Mucosa of descending colon (tissue), 3 donors: ENCODE measurements around the gene TIPARP. TPM values are rescaled to one million over a fixed set of nuclear protein-coding genes. Genes with fewer than 3 reads are reported as not detected.

ENCODE experiments used
- ATAC-seq: fragments of 200-7000 bp; cut with Tn5 transposase; one replicate; pipeline ENCODE4 v1.9.1; 2020; ENCODE audit warnings: mild to moderate bottlenecking, moderate library complexity
- DNase-seq, 3 donors: peaks; one replicate each; pipeline ENCODE4 v3.0.0-alpha.2; 2020
- H3K36me3 ChIP-seq: fragments of 200-600 bp; one replicate; pipeline ENCODE4 v1.8.0; 2021; ENCODE audit warnings: low read depth, mild to moderate bottlenecking
- H3K4me1 ChIP-seq: fragments of 200-600 bp; one replicate; pipeline ENCODE4 v1.8.0; 2021; ENCODE audit warnings: low read depth, mild to moderate bottlenecking
- H3K4me3 ChIP-seq: fragments of 200-600 bp; one replicate; pipeline ENCODE4 v1.8.0; 2021; ENCODE audit warnings: mild to moderate bottlenecking
- H3K9me3 ChIP-seq: fragments of 200-600 bp; one replicate; pipeline ENCODE4 v1.8.0; 2021; ENCODE audit warnings: mild to moderate bottlenecking
- intact Hi-C, 2 donors: fragments of 100-400 bp; cut with DNase I in 1 of 2; cut with micrococcal nuclease in 1 of 2; formaldehyde crosslinking; loops; one replicate each; pipeline versions ENCODE4 v1.11.0 to v1.11.1; 2022; cut with DNase I, micrococcal nuclease
- total RNA-seq, 3 donors: library from RNA; stranded (reverse); fragmentation: NEBNext Ultra II Directional in 2 of 3; extraction: Animal tissue kit (Norgen Biotek cat#: 25700) in 2 of 3; gene quantifications; one replicate each; pipeline versions ENCODE4 v1.2.1 to v1.2.4, GENCODE V29; 2021 to 2023
- TF ChIP-seq, protein P1 (sequence below): fragments of 200-600 bp; IDR thresholded peaks from one replicate; pipeline ENCODE4 v1.8.0; 2022; ENCODE audit warnings: antibody characterized with exemption, mild to moderate bottlenecking
- donor health status: DM: no; HTN: no; CAD: no; lungs with moderate emphysema.
- donor health status: DM: no; HTN: no; CAD: no.
- donor health status: DM: no; HTN: yes; CAD: no.

Gene TIPARP
- total RNA-seq, 3 donors from 2014 or later: 26.4 to 28.6 (median 26.7) TPM

DNA sequence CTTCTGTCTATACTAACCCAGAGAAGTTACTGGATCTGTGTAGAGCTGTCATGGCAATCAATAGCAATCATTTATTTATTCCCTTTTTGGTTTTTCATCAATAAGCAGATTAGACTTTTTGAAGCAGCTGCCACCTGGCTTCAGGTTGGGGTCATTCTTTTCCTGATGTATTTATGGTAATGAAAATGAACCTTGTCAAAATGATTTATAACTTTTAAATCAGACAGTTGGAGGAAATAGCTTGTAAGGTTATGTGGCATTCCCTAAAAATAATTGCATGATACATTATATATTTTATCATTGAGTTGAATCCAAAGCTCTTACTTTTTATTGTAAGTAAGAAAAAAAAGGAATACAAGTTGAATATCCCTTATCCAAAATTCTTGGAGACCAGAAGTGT is 8.6 kb downstream of the TIPARP start:
- no peak overlapping the region for H3K4me3 ChIP-seq
- DNase-seq: no peak
- no peaks in the 10 kb centered on the region for H3K9me3 ChIP-seq
- intact Hi-C loops: no loop called here
- peaks cover 69% of the 10 kb centered on the region for H3K4me1 ChIP-seq
- H3K36me3 ChIP-seq: no peaks in the 10 kb centered on the region
- ATAC-seq: no peak
- TF ChIP-seq, protein P1, sequence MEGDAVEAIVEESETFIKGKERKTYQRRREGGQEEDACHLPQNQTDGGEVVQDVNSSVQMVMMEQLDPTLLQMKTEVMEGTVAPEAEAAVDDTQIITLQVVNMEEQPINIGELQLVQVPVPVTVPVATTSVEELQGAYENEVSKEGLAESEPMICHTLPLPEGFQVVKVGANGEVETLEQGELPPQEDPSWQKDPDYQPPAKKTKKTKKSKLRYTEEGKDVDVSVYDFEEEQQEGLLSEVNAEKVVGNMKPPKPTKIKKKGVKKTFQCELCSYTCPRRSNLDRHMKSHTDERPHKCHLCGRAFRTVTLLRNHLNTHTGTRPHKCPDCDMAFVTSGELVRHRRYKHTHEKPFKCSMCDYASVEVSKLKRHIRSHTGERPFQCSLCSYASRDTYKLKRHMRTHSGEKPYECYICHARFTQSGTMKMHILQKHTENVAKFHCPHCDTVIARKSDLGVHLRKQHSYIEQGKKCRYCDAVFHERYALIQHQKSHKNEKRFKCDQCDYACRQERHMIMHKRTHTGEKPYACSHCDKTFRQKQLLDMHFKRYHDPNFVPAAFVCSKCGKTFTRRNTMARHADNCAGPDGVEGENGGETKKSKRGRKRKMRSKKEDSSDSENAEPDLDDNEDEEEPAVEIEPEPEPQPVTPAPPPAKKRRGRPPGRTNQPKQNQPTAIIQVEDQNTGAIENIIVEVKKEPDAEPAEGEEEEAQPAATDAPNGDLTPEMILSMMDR: no peak

DNA sequence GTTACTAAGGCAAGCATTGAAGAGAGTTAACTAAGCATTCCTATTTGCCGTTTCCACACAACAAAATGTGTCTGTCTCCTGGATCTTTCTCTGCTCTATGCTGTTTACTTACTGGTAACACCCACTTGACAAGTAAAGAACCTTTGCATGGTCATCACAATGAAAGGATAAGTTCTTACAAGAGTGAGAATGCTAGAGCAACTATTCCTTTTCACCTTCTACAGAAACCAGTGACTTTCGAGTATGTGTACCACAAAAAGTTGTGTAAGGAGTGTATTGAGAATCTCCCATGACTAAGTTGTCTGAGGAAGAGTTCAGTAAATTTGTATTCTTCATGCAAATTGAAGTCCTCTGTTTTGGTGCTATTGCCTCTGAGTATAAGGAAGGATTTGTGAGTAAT is 10.8 kb downstream of the TIPARP start:
- H3K9me3 ChIP-seq: no peaks in the 10 kb centered on the region
- no peak for DNase-seq
- no peak for ATAC-seq
- no peaks in the 10 kb centered on the region for H3K36me3 ChIP-seq
- TF ChIP-seq, protein P1: no peak
- no peak overlapping the region for H3K4me3 ChIP-seq
- H3K4me1 ChIP-seq: peaks cover 72% of the 10 kb centered on the region
- intact Hi-C loops: no loop called here

DNA sequence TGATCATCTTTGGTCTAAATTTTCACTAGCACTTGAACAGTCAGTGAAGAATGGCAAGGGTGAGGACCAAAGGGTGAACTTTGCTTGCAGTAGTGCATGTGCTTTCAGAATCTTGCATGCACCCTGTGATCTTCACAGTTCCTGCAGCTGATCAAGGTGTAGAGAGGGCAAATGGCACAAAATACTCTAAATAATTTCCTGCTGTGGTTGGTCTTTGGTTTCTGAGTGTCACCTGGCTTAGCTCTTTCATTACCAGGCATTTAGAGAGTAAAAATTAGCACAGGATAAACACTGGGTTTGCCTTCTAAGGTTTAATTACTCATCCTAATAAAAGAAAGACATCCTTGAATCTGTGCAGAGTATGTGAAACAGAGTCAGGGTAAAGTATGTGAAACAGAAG is 11.4 kb downstream of the TIPARP start:
- Histone ChIP-seq H3K36me3 (no peaks in the 10 kb centered on the region), H3K9me3 (no peaks in the 10 kb centered on the region), H3K4me3 (no peak overlapping the region), H3K4me1 (peaks cover 72% of the 10 kb centered on the region)
- peak; percentile 13 for ATAC-seq
- no peak for DNase-seq
- TF ChIP-seq, protein P1: no peak
- intact Hi-C loops: no loop called here

DNA sequence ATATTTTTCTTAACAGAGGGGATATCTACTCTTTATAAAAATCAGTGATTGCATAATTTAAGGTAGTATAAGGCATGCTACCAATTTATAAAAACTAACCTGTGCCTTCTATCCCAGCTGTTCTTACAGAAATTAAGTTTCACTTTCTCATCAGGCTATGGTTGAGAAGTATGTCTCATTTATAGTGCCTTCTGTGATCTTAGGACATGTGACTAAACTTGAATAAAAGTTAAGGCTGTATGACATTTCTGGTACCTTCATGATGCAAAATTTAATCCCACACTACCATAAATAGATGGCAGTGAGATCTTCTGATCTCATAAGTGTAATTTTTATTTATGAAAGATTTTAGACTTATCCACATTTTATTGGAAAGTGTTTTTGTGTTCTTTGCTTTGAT is 12.6 kb downstream of the TIPARP start:
- no peaks in the 10 kb centered on the region for H3K36me3 ChIP-seq
- ATAC-seq (peak; percentile 50), DNase-seq (no peak)
- H3K9me3 ChIP-seq: no peaks in the 10 kb centered on the region
- H3K4me3 ChIP-seq: no peak overlapping the region
- peaks cover 65% of the 10 kb centered on the region for H3K4me1 ChIP-seq
- TF ChIP-seq, protein P1: no peak
- intact Hi-C loops: no loop called here

DNA sequence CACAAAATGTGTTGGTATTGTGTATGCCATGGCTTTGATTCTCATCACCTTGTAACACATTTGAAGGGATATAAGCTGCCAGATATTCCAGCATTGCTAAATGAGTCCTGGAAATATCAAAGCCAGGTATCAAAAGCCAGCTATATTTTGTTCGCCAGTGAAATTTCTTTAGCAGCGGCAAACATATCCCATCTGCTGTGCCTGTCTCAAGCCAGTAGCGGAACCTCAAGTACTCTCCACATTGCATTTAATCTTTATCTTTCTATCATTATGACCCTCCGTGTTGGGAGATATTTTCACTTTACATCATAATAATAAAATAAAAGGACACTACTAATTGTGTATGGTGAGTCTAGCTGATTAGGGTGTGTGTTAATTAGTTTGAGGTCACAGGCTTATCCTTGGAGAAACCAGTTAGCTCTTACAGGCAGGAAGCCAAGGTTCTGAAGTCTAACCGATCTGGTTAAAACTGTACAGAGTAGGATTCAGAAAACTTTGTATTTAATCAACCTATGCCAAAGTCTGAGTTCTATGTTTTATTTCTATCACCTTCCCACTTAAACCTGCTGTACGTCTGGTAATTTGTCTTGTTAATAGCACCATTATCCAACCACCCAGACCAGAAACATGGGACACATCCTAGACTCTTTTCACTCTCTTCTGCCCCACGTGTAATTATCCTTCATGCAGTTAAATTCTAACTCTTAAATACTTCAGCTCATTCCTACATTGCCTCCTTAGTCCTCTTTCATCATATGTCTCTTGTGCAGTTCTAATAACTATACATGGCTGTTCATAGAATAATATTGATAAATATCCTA is 14.5 kb downstream of the TIPARP start:
- Histone ChIP-seq H3K4me1 (peaks cover 51% of the 10 kb centered on the region), H3K9me3 (no peaks in the 10 kb centered on the region), H3K36me3 (no peaks in the 10 kb centered on the region), H3K4me3 (no peak overlapping the region)
- intact Hi-C loops: no loop called here
- TF ChIP-seq, protein P1: no peak
- ATAC-seq (no peak), DNase-seq (no peak)
